NAMALWA (cell line): ENCODE measurements around the gene TTC38.

Source experiments
- DNase-seq: peaks from one replicate; pipeline ENCODE4 v3.0.0-alpha.2; 2015; ENCODE audit warnings: low spot score

The TTC38 gene

GRCh38 chr22:46267431-46268279, at the start of gene TTC38:
TSS of gene TTC38 (plus strand) at chr22:46268008. CDS start at chr22:46268040, 32 bp downstream.
- DNase-seq: peak; percentile 15

GRCh38 chr22:46219636-46220035, 48.2 kb upstream of the TTC38 start:
- no peak for DNase-seq

GRCh38 chr22:46220921-46221320, 46.9 kb upstream of the TTC38 start:
- DNase-seq: no peak

- DNase-seq: no peak
Observed at GRCh38 chr22:46224044-46224897, 43.5 kb upstream of the TTC38 start.

GRCh38 chr22:46224898-46225290, 42.9 kb upstream of the TTC38 start:
- no peak for DNase-seq

- no peak for DNase-seq
Observed at GRCh38 chr22:46225631-46226030, 42.2 kb upstream of the TTC38 start.

GRCh38 chr22:46226577-46226976, 41.2 kb upstream of the TTC38 start:
- DNase-seq: no peak

GRCh38 chr22:46229701-46230100, 38.1 kb upstream of the TTC38 start:
- no peak for DNase-seq

GRCh38 chr22:46230262-46230901, 37.4 kb upstream of the TTC38 start:
- DNase-seq: no peak

- no peak for DNase-seq
Observed at GRCh38 chr22:46233231-46233630, 34.6 kb upstream of the TTC38 start.

- no peak for DNase-seq
Observed at GRCh38 chr22:46234969-46235368, 32.8 kb upstream of the TTC38 start.

GRCh38 chr22:46237453-46238124, 30.2 kb upstream of the TTC38 start:
- DNase-seq: no peak

- no peak for DNase-seq
Observed at GRCh38 chr22:46238541-46238940, 29.3 kb upstream of the TTC38 start.

GRCh38 chr22:46239261-46240048, 28.4 kb upstream of the TTC38 start:
- peak; percentile 62 for DNase-seq

GRCh38 chr22:46240073-46240472, 27.7 kb upstream of the TTC38 start:
- peak; percentile 17 for DNase-seq

GRCh38 chr22:46240506-46240905, 27.3 kb upstream of the TTC38 start:
- DNase-seq: no peak

- DNase-seq: no peak
Observed at GRCh38 chr22:46240907-46241306, 26.9 kb upstream of the TTC38 start.

GRCh38 chr22:46241396-46242007, 26.3 kb upstream of the TTC38 start:
- DNase-seq: no peak

GRCh38 chr22:46242076-46242475, 25.7 kb upstream of the TTC38 start:
- no peak for DNase-seq

GRCh38 chr22:46244771-46245170, 23.0 kb upstream of the TTC38 start:
- DNase-seq: no peak

GRCh38 chr22:46245511-46245910, 22.3 kb upstream of the TTC38 start:
- DNase-seq: no peak
